MM.1S (cell line): Measurements from ENCODE around the gene ZC2HC1B.

Experiments
- DNase-seq: peaks from one replicate; pipeline ENCODE4 v3.0.0-alpha.2; 2015
- H2AFZ ChIP-seq: fragments of 300-600 bp; sonication (generic); 2 replicates; pipeline ENCODE4 v1.6.0; 2016; ENCODE audit warnings: antibody characterized with exemption, low read length
- H3F3A ChIP-seq: fragments of 300-600 bp; sonication (generic); 2 replicates; pipeline ENCODE4 v1.6.1; 2016; ENCODE audit warnings: mild to moderate bottlenecking, antibody characterized with exemption, low read length, moderate library complexity, mixed read lengths; ENCODE audit not compliant: insufficient read depth
- H3K27ac ChIP-seq: fragments of 300-600 bp; sonication (generic); 2 replicates; pipeline ENCODE4 v1.5.1; 2016; ENCODE audit warnings: mild to moderate bottlenecking, low read length
- H3K27me3 ChIP-seq: fragments of 300-600 bp; sonication (generic); replicated peaks from 2 replicates; pipeline ENCODE4 v1.6.0; 2016; ENCODE audit warnings: low read length; ENCODE audit not compliant: insufficient read depth
- H3K36me3 ChIP-seq: fragments of 300-600 bp; sonication (generic); replicated peaks from 2 replicates; pipeline ENCODE4 v1.6.1; 2016; ENCODE audit warnings: mild to moderate bottlenecking, low read length, mixed read lengths; ENCODE audit not compliant: insufficient read depth
- H3K4me1 ChIP-seq: fragments of 300-600 bp; sonication (generic); 2 replicates; pipeline ENCODE4 v1.6.1; 2016; ENCODE audit warnings: low read length, mixed read lengths
- H3K4me2 ChIP-seq: fragments of 300-600 bp; sonication (generic); 2 replicates; pipeline ENCODE4 v1.6.0; 2016; ENCODE audit warnings: low read depth, low read length
- H3K4me3 ChIP-seq: fragments of 300-600 bp; sonication (generic); 2 replicates; pipeline ENCODE4 v1.5.1; 2016; ENCODE audit warnings: low read length, mixed read lengths
- H3K79me2 ChIP-seq: fragments of 300-600 bp; sonication (generic); 2 replicates; pipeline ENCODE4 v1.6.1; 2016; ENCODE audit warnings: mixed run types, low read length, mixed read lengths
- H3K9ac ChIP-seq: fragments of 300-600 bp; sonication (generic); 2 replicates; pipeline ENCODE4 v1.6.1; 2016; ENCODE audit warnings: low read length, mixed read lengths
- H3K9me2 ChIP-seq: fragments of 300-600 bp; sonication (generic); replicated peaks from 2 replicates; pipeline ENCODE4 v1.6.1; 2016; ENCODE audit warnings: mild to moderate bottlenecking, low read length, mixed read lengths; ENCODE audit not compliant: insufficient read depth
- H3K9me3 ChIP-seq: fragments of 300-600 bp; sonication (generic); replicated peaks from 2 replicates; pipeline ENCODE4 v1.6.1; 2016; ENCODE audit warnings: mild to moderate bottlenecking, low read length, mixed read lengths; ENCODE audit not compliant: insufficient read depth
- H4K20me1 ChIP-seq: fragments of 300-600 bp; sonication (generic); 2 replicates; pipeline ENCODE4 v1.6.1; 2016; ENCODE audit warnings: mild to moderate bottlenecking, low read length, moderate library complexity, mixed read lengths; ENCODE audit not compliant: insufficient read depth
- EZH2 ChIP-seq: fragments of 300-600 bp; sonication (generic); optimal IDR thresholded peaks from 2 replicates; pipeline ENCODE3; 2017; ENCODE audit warnings: low read depth, mild to moderate bottlenecking, antibody characterized with exemption, low read length, mixed read lengths
- EZH2phosphoT487 ChIP-seq: fragments of 300-600 bp; sonication (generic); IDR thresholded peaks from 2 replicates; pipeline ENCODE4 v1.6.1; 2018; ENCODE audit warnings: antibody characterized with exemption, low read length
- TF ChIP-seq, protein P1 (sequence below): fragments of 300-600 bp; sonication (generic); IDR thresholded peaks from 2 replicates; pipeline ENCODE4 v1.5.1; 2016; ENCODE audit warnings: antibody characterized with exemption, low read length, mixed read lengths

ZC2HC1B gene

GRCh38 chr6:143842461-143842901 lies 21.8 kb upstream of the ZC2HC1B start:
- peak overlapping the region; percentile 93 for H3K9ac ChIP-seq
- peaks cover 32% of the 10 kb centered on the region for H3K79me2 ChIP-seq
- peak overlapping the region; percentile 73 for H3K4me2 ChIP-seq
- no peaks in the 10 kb centered on the region for H3K27me3 ChIP-seq
- TF ChIP-seq EZH2: no peak
- TF ChIP-seq EZH2phosphoT487: no peak
- TF ChIP-seq, protein P1, sequence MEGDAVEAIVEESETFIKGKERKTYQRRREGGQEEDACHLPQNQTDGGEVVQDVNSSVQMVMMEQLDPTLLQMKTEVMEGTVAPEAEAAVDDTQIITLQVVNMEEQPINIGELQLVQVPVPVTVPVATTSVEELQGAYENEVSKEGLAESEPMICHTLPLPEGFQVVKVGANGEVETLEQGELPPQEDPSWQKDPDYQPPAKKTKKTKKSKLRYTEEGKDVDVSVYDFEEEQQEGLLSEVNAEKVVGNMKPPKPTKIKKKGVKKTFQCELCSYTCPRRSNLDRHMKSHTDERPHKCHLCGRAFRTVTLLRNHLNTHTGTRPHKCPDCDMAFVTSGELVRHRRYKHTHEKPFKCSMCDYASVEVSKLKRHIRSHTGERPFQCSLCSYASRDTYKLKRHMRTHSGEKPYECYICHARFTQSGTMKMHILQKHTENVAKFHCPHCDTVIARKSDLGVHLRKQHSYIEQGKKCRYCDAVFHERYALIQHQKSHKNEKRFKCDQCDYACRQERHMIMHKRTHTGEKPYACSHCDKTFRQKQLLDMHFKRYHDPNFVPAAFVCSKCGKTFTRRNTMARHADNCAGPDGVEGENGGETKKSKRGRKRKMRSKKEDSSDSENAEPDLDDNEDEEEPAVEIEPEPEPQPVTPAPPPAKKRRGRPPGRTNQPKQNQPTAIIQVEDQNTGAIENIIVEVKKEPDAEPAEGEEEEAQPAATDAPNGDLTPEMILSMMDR: no peak
- no peaks in the 10 kb centered on the region for H3K9me2 ChIP-seq
- H3K9me3 ChIP-seq: no peaks in the 10 kb centered on the region
- DNase-seq: no peak
- no peaks in the 10 kb centered on the region for H4K20me1 ChIP-seq
- H2AFZ ChIP-seq: peak overlapping the region; percentile 95
- no peaks in the 10 kb centered on the region for H3K4me1 ChIP-seq
- no peaks in the 10 kb centered on the region for H3F3A ChIP-seq
- peak overlapping the region; percentile 29; the same call in 1 of the 2 replicates for H3K27ac ChIP-seq
- H3K36me3 ChIP-seq: no peaks in the 10 kb centered on the region
- peak overlapping the region; percentile 88 for H3K4me3 ChIP-seq

- peak within 1 kb of the TSS; percentile 73 for H3K4me2 ChIP-seq
- DNase-seq: peak; percentile 89
- H3K4me1 ChIP-seq: no peaks in the 10 kb centered on the region
- H3K36me3 ChIP-seq: no peaks in the 10 kb centered on the region
- H2AFZ ChIP-seq: peak within 1 kb of the TSS; percentile 95
- no peaks in the 10 kb centered on the region for H3K9me3 ChIP-seq
- H3K27ac ChIP-seq: peak within 1 kb of the TSS; percentile 62; the same call in 1 of the 2 replicates
- peaks cover 32% of the 10 kb centered on the region for H3K79me2 ChIP-seq
- TF ChIP-seq EZH2phosphoT487: no peak
- TF ChIP-seq, protein P1: no peak
- no peak for TF ChIP-seq EZH2
- H3K9ac ChIP-seq: peak within 1 kb of the TSS; percentile 93
- H3K9me2 ChIP-seq: no peaks in the 10 kb centered on the region
- peak within 1 kb of the TSS; percentile 88 for H3K4me3 ChIP-seq
- no peaks in the 10 kb centered on the region for H4K20me1 ChIP-seq
- no peaks in the 10 kb centered on the region for H3K27me3 ChIP-seq
- no peaks in the 10 kb centered on the region for H3F3A ChIP-seq
Observed at GRCh38 chr6:143842902-143843676, 21.2 kb upstream of the ZC2HC1B start, which contains the start of gene LTV1. LTV1 (plus strand) TSS chr6:143843338; CDS start chr6:143843478, 140 bp downstream.

DNA sequence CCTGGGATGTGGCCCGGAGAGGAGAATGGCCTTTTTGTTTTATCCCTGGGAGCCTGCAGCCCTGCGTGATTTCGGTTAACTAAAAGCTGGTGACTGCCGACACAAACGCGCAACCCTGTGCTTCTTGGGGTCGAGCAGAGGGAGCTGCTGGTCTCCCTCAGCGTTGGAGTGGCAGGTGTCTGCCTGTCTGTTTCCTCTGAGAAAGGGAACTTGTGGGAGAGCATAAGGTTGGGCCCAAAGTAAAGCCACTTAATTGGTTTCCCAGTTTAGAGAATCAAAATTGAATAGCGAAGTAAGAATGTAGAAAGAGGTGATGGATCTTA lies 20.6 kb upstream of the ZC2HC1B start:
- Histone ChIP-seq H3K9me3 (no peaks in the 10 kb centered on the region), H3K36me3 (no peaks in the 10 kb centered on the region), H3K4me1 (no peaks in the 10 kb centered on the region), H3K27ac (peak overlapping the region; percentile 62; the same call in 1 of the 2 replicates), H4K20me1 (no peaks in the 10 kb centered on the region), H3K9me2 (no peaks in the 10 kb centered on the region), H3K27me3 (no peaks in the 10 kb centered on the region), H3K79me2 (peaks cover 35% of the 10 kb centered on the region), H3K4me3 (peak overlapping the region; percentile 88), H3K9ac (peak overlapping the region; percentile 93), H3F3A (no peaks in the 10 kb centered on the region), H2AFZ (peak overlapping the region; percentile 57; the same call in 1 of the 2 replicates), H3K4me2 (peak overlapping the region; percentile 61)
- DNase-seq: no peak
- TF ChIP-seq EZH2: no peak
- TF ChIP-seq, protein P1: no peak
- TF ChIP-seq EZH2phosphoT487: no peak
